ENCODE measurements around the gene ADTRP.
A peak's percentile ranks its signal among the peaks of the same experiment; 100 is the strongest.

Gene ADTRP

GRCh38 chr6:11778648-11779328, at the start of gene ADTRP:
Gene ADTRP, minus strand, starts transcription at chr6:11778803. Its CDS starts 44 bp downstream, at chr6:11778759.
- no peak for DNase-seq (ENCODE audit: low spot score)

DNA sequence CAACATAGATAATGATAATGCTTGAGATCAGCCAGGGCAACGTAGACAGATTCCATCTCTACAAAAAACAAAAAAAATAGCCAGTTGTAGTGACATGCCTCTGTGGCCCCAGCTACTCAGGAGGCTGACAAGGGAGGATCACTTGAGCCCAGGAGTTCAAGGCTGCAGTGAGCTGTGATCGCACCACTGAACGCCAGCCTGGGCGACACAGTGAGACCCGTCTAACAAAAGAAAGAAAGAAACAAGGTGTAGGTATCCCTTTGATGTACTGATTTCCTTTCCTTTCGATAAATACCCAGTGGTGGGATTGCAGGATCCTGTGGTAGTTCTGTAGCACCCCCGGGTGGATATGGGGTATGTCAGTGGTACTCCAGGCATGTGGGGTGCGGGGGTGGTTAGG, 48.2 kb upstream of the ADTRP start:
- no peak for DNase-seq (ENCODE audit: low spot score)

DNA sequence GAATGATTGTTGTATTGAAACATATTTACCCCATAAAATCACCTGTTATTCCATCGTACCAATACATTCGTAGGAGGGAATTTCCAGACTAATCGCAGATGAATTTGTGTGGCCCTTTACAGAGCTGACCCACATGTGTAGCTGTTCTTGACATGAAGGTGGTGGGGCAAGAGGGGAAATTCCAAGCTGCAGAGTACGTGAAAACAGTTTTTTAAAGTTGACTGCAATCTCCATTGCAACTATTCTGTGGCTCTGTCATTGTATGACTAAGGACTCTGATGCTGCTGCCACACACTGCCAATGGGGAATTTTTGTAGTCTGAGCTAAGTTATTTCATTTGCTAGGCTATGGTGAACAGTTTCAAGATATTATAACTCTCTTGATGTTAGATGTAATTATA, 46.4 kb upstream of the ADTRP start:
- DNase-seq (ENCODE audit: low spot score) = no peak

DNA sequence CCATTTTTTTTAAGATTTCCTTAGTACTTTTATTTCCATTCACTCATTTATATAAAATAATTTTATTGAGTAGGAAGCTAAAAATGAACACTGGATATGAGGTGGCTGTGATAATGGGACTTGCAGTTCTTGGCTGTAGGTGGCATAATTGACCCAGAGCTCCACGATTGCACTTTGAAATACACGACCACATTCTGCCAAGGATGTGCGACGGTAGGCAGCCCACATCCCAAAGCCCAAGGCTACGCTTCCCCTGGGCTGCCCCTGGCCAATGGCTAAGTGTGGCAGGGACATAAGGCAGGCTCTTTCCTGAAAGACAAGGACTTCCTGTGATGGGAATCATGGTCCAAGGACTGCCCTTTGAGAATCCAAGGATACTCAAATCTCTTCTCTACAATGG, 43.7 kb upstream of the ADTRP start:
- no peak for DNase-seq (ENCODE audit: low spot score)

GRCh38 chr6:11821781-11822180, 43.2 kb upstream of the ADTRP start:
- DNase-seq (ENCODE audit: low spot score) = no peak

GRCh38 chr6:11820821-11821220, 42.2 kb upstream of the ADTRP start:
- DNase-seq (ENCODE audit: low spot score) = no peak

- no peak for DNase-seq (ENCODE audit: low spot score)
Observed at GRCh38 chr6:11819486-11819885, 40.9 kb upstream of the ADTRP start.

DNA sequence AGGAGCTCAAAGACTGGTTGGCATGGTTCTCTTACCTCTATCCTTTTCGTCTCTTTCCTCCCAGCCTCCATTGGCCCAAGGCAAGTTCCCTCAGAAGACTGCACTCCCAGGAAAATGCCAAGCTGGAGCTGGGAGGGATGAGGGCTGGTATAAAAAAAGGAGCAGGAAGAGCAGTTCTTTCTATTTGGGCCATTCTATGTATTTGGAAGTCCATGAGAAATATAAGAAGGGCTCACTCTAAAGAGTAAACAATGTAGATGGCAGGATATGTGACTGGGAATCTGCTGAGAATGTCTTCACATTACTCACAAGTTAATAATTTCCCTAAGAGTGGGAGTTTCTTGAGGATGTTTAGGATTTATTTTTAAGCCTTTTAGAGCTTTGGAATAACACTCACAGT, 36.6 kb upstream of the ADTRP start:
- no peak for DNase-seq (ENCODE audit: low spot score)

DNA sequence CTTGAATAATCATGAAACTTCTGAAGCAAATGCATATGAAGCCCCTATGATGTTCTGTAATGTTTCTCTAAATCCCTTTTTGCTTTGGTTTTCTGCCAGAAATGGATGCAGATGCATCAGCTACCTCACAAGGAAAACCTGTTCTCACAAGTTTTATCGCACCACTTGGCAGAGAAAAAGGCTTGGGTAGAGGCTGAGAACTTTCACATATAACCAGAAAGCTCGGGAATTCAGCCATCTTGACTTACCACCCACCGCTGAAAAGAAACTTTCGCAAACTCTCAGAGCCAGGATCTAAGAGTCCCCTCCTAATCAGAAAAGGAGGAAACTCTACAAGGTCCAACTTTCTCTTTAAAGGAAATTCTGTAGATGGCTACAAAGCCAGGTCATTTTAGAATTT, 36.2 kb upstream of the ADTRP start:
- no peak for DNase-seq (ENCODE audit: low spot score)

DNA sequence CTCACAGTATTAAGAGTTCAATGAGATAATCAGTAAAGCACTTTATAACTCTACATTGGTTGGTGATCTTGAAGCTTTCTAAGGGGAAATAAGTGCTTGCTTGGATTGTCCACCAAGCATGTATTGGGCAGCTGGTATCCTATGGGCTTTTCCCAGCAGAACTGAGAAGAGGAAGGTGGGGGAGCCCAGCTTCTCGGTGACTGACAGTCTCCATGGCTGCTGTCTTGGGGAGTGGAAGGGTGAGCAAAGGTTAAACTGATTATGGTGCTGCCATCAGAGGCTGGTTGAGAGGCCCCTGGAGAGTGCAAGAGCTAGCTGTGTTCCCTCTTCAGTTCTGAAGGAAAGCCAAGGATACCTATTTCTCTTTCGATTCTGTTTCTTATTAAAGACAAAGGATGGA, 35.5 kb upstream of the ADTRP start:
- no peak for DNase-seq (ENCODE audit: low spot score)

DNA sequence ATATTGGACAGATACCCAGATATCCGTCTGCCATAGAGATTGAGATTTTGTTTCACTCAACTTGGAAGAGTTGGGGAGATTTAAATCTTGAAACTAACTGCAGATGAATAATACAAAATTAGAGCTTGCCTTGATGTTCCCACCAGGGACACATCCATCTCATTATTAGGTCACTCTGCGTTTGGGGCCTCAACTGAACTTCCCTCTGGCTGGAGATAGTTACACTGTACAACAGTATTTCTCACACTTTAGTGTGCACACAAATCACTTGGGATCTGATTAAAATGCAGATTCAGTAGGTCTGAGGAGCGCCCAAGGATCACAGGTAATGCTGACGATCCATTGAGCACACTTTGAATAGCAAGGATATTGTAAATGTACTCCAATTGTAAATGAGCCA, 35.0 kb upstream of the ADTRP start:
- no peak for DNase-seq (ENCODE audit: low spot score)

DNA sequence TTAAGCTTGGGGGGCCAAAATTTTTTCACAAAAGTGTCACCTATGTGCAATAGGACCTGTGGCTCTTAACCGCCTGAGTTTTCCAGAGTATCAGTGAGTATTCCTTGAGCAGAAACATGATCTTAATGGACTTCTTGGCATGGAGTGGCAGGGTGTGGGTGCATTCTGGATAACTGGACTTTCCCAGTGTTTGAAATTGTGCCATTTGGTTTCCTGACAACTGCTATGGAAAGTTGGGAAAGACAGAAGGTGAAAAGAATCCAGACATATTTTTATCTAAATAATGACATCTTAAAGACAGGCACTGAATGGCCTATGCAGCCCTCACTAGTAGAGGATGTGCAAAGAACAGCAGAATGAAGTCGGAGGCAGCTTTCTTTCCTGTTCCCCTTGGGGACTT, 34.3 kb upstream of the ADTRP start:
- no peak for DNase-seq (ENCODE audit: low spot score)

DNA sequence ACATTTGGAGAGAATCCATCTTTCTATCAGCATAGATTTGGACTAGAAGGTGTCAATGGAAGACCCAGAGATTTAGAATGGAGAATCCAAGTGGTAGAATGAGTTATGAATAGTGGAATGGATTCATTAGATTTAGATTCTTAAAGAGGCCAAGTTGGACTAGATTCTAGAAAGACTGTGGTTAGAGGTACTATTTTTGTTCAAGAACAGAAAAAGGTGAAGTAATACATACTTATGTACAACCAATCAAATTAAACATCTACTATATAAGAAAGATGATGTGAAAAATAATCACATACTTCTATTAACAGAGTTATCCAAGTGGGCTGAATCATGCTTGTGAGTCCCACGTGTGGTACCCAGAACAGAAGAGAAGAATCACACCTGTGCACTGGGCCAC, 33.8 kb upstream of the ADTRP start:
- DNase-seq (ENCODE audit: low spot score) = no peak

GRCh38 chr6:11811644-11812264, 33.2 kb upstream of the ADTRP start:
- no peak for DNase-seq (ENCODE audit: low spot score)

DNA sequence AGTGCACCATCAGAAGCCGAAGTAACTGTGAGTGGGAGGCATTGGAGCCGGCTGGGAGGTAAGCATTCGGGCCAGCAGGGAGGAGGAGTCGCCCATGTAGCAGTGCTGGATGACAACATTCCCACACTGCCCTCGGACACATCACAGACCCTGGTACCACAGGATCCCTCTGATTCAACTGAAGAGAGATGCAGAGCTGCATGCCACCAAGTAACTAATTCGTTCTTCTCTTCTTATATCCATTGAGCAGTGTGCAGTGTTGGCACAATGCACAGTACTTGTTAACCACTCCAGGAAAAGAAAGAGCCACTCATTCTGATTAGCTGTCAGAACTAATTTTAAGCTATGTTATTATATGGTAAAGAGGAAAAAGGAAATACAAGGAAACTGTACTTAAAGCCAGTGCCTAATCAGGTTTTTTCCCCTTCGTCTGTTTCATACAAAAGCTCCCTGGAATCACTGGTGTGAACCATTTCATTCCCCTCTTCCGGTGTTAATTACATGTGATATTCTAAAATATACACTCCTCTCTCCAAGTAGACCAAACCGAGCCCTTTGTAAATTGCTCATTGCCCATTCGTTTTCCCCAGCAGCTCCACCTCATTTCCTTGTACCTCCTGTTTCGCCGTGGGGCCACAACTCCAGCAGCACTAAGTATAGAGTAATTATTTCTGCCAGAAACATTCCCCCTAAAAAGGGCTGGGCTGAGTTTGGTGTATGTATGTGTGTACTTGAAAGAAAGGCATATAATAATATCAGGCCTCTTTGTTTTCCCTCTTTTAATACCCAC, 32.4 kb upstream of the ADTRP start:
- DNase-seq (ENCODE audit: low spot score) = no peak

- peak; percentile 48 for DNase-seq (ENCODE audit: low spot score)
Observed at GRCh38 chr6:11810039-11810541, 31.5 kb upstream of the ADTRP start.

DNA sequence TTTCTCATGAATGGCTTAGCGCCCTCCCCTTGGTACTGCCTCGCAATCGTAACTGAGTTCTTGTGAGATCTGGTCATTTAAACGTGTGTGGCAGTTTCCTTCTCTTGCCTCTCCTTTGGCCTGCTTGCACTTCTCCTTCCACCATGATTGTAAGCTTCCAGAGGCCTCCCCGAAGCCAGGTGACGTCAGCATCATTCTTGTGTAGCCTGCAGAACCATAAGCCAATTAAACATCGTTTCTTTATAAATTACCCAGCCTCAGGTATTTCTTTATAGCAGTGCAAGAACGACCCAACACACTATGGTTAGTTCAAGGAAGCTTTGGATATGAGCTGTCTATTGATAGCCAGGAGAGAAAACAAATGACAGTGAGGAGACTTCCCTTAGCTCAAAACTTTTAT, 29.5 kb upstream of the ADTRP start:
- no peak for DNase-seq (ENCODE audit: low spot score)

DNA sequence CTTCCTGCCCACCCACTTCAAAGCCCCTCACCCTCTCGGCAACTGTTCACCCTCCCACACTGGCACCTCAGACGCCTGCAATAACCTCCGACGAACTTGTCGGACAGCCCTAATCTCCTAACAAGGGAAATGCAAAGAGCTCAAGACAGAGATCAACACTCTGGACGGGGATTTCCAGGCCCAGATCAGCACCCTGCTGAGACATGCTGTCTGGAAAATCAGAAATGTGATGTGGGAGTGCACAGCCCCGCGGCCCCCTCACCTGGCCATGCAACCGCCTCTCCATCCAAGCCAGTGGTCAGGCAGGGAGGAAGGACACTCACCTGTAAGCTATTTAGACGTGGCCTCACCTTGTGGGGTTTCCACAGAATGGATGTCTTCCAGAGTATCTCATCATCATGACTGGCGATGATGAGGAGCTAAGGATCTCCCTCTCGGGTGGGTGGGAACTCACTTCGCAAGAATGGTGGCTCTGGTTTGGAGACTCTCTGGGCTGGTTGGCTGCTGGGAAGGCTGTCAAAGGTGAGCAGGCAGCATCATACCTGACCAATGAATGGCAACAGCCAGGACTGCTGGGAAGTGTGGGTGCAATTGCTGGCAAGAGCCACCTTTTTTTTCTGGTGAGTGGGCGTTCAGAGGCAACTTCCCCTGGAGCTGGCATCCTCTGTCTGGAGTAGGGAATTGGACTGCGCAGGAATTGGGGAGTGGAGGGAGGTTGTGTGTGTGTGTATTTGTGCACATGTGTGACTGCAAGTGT, 28.1 kb upstream of the ADTRP start:
- no peak for DNase-seq (ENCODE audit: low spot score)

DNA sequence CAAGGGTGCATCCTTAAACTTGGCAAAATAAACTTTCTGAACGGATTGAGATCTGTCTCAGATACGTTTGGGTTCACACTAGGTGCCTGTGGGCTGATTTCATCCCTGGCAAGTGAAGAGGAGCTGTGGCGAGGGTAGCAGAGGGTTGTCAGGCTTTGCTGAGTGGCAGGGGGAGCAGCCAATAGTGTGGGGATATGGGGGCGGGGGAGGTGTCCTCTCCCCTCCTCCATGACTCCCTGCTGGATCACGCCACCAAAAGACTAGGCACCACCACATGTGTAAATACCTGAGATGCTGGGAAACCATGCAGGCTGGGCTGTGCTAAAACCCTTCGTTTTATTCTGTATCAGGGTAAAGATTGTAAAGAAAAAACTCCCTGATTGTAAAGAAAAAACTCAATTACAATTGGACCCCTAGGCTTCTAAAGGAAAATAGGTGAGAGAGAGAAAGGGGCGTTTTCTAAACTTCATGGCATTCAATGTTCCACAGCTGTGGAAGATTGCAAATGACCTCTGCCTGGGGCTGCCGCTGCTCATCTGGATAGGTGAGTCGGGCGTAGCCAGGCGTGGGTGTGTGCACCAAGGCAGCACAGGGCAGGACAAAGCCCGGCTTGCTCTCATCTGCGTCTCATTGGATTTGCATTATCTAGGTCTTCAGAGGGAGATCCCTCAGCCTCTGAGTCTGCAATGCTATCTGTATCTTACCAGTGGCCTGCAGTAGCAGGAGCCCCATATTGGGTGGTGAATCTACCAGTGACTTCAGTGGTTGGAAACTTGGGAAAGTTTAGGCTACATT, 26.9 kb upstream of the ADTRP start:
- DNase-seq (ENCODE audit: low spot score) = peak; percentile 86

GRCh38 chr6:11804701-11805100, 26.1 kb upstream of the ADTRP start:
- no peak for DNase-seq (ENCODE audit: low spot score)

DNA sequence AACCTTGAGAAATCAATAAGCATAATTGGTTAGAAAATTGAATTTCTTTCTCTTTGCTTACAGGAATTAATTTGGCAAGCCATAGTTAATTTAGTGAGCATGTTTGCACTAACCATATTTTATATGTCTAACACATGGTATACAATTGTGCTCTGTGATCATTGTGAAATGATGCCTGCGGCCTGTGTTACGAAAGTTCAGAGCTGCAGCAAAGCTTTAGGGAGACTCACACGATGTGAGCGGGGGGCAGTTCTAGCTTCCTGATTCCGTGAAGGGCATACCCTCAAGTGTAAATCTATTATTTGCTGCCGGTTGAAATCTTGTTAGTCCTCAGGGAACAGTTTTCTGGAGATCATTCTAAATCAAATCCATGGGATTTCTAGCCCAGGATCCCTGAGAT, 25.5 kb upstream of the ADTRP start:
- DNase-seq (ENCODE audit: low spot score) = no peak

GRCh38 chr6:11803591-11803971, 25.0 kb upstream of the ADTRP start:
- no peak for DNase-seq (ENCODE audit: low spot score)

Measured in iPS-NIHi11 (cell line).